Activated CD4-positive, alpha-beta T cell treated with anti-CD3 and anti-CD28 coated beads, Interleukin-2, Interleukin-4, amounts not matched to agents 100 ng/mL and 50 ng/mL, durations not matched to agents 16 hours and 8 hours (primary cell): Measurements from ENCODE around the gene PET100.

ENCODE experiments used
- DNase-seq: peaks from one replicate; pipeline ENCODE4 v3.0.0-alpha.2; 2020; ENCODE audit warnings: low spot score

Gene PET100

DNA sequence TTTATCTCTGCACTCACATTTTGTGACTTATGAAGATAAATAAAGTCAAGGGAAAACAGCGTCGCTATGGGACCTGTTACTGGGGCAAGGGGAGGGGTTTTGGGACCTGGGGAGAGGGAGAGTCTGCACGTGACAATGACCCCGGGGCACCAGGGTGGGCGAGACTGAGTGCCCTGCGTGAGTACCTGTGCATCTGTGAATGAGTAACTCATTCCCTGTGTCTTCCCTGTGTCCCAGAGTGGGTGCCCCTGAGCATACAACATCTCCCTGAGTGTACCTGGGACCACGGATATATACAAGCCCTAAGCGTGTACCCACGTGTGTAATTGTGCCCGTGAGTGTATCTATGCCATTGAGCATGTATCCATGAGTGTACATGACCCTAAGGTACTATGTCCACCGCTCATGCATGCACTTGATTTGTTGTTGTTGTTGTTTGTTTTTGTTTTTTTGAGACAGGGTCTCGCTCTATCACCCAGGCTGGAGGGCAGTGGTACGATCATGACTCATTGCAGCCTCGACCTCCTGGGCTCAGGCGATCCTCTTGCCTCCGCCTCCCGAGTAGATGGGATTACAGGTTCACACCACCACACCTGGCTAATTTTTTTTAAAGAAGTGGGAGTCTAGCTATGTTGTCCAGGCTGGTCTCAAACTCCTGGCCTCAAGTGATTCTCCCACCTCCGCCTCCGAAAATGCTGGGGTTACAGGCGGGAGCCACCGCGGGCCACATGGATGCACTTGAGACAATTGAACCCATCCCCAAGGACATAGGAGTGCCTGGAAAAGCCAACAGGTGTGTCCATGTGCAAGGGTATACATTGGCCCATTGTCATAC, 50.4 kb downstream of the PET100 start:
- DNase-seq, result no peak

DNA sequence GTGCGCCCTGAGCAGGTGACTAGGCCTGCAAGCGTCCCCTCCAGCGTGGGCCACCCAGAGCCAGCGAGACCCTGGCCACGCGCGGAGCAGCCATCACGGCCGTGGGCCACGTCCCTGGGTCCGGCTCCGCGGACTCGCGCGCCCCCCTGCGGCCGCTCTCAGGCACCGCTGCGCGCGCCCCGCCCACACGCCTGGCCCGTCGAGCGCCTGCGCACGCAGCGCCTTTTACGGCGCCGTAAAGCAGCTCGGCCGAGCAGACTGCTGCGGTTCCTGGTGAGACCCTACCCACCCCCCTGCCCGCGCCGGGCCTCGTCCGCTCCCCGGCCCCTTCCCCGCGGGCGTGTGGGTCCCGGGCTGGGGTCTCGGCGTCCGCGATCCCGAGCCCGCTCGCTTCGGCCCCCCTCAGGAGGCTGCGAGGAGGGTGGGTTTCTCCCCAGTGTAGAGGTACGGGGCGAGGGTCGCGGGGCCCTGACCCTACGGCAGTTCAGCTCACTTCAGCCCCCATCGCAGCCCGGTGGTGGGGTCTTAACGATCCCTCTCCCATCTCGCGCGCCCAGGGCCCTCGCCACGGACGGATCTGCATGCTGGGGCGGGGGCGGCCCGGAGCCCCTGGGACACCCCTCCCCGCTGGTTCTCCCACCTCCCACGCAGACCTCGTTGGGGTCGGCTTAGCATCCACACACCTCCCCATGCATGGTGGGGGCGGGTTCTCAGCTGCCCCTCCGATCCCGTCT, 51.2 kb downstream of the PET100 start, which contains the start of gene TRAPPC5:
Gene TRAPPC5, plus strand, starts transcription at position 228 of the 734 bp plus-strand sequence. CDS start 1,421 bp downstream, outside the sequence.
- peak; percentile 88 for DNase-seq
